Ishikawa (cell line): ENCODE measurements around the gene ZIC3.

Source experiments
- CEBPB ChIP-seq: IDR thresholded peaks from 2 replicates; pipeline ENCODE4 v1.6.1; 2012
- EGR1 ChIP-seq: IDR thresholded peaks from 2 replicates; pipeline ENCODE4 v1.6.1; 2012
- EP300 ChIP-seq: IDR thresholded peaks from 2 replicates; pipeline ENCODE4 v1.6.1; 2012; ENCODE audit warnings: borderline replicate concordance
- NFIC ChIP-seq: IDR thresholded peaks from 2 replicates; pipeline ENCODE4 v1.6.1; 2012
- RAD21 ChIP-seq: IDR thresholded peaks from 2 replicates; pipeline ENCODE4 v1.6.1; 2012; ENCODE audit warnings: low read depth
- TAF1 ChIP-seq: IDR thresholded peaks from 2 replicates; pipeline ENCODE4 v1.6.1; 2012; ENCODE audit warnings: low read depth, mild to moderate bottlenecking
- TCF12 ChIP-seq: IDR thresholded peaks from 2 replicates; pipeline ENCODE4 v1.6.1; 2012; ENCODE audit warnings: low read depth
- TEAD4 ChIP-seq: IDR thresholded peaks from 2 replicates; pipeline ENCODE4 v1.6.1; 2012
- YY1 ChIP-seq: IDR thresholded peaks from 2 replicates; pipeline ENCODE4 v1.6.1; 2012; ENCODE audit warnings: low read depth
- TF ChIP-seq, protein P1 (sequence below): IDR thresholded peaks from 2 replicates; pipeline ENCODE4 v1.6.1; 2012
- TF ChIP-seq, protein P2 (sequence below): IDR thresholded peaks from 2 replicates; pipeline ENCODE4 v1.6.1; 2012
- TF ChIP-seq, protein P3 (sequence below): IDR thresholded peaks from 2 replicates; pipeline ENCODE4 v1.6.1; 2012; ENCODE audit warnings: low read depth, mild to moderate bottlenecking

DNA sequence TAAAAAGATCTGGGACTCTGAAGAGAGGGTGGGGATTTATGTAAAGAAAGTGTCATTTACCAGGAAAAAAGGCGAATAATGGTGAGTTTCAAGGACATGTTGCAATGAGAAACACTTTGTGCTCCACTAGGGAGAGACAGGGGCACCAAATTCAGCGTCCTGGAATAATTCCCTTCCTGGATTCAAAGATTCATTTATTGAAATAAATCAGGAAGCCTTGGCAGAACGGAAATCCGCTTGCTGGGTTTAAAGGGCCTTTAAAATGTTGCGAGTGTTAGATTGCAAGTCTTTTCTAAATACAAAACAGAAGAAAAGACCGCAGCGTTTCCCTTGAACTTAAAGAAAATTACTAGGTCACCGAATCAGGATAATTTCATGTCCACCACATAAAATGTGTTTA lies 3.8 kb upstream of the ZIC3 start:
- TF ChIP-seq, protein P1, sequence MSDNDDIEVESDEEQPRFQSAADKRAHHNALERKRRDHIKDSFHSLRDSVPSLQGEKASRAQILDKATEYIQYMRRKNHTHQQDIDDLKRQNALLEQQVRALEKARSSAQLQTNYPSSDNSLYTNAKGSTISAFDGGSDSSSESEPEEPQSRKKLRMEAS: no peak
- TF ChIP-seq EP300 (no peak), TCF12 (no peak), RAD21 (no peak), TEAD4 (no peak), TAF1 (no peak), CEBPB (no peak), YY1 (no peak), NFIC (no peak), EGR1 (no peak)
- TF ChIP-seq, protein P2, sequence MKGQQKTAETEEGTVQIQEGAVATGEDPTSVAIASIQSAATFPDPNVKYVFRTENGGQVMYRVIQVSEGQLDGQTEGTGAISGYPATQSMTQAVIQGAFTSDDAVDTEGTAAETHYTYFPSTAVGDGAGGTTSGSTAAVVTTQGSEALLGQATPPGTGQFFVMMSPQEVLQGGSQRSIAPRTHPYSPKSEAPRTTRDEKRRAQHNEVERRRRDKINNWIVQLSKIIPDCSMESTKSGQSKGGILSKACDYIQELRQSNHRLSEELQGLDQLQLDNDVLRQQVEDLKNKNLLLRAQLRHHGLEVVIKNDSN: no peak
- TF ChIP-seq, protein P3, sequence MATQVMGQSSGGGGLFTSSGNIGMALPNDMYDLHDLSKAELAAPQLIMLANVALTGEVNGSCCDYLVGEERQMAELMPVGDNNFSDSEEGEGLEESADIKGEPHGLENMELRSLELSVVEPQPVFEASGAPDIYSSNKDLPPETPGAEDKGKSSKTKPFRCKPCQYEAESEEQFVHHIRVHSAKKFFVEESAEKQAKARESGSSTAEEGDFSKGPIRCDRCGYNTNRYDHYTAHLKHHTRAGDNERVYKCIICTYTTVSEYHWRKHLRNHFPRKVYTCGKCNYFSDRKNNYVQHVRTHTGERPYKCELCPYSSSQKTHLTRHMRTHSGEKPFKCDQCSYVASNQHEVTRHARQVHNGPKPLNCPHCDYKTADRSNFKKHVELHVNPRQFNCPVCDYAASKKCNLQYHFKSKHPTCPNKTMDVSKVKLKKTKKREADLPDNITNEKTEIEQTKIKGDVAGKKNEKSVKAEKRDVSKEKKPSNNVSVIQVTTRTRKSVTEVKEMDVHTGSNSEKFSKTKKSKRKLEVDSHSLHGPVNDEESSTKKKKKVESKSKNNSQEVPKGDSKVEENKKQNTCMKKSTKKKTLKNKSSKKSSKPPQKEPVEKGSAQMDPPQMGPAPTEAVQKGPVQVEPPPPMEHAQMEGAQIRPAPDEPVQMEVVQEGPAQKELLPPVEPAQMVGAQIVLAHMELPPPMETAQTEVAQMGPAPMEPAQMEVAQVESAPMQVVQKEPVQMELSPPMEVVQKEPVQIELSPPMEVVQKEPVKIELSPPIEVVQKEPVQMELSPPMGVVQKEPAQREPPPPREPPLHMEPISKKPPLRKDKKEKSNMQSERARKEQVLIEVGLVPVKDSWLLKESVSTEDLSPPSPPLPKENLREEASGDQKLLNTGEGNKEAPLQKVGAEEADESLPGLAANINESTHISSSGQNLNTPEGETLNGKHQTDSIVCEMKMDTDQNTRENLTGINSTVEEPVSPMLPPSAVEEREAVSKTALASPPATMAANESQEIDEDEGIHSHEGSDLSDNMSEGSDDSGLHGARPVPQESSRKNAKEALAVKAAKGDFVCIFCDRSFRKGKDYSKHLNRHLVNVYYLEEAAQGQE: no peak
